ENCODE results near the gene CMTM4. TPM values are rescaled to one million over a fixed set of nuclear protein-coding genes. Genes with fewer than 3 reads are reported as not detected.

The CMTM4 gene
- total RNA-seq, 1 donor from 2014 or later: 35.1 TPM

DNA sequence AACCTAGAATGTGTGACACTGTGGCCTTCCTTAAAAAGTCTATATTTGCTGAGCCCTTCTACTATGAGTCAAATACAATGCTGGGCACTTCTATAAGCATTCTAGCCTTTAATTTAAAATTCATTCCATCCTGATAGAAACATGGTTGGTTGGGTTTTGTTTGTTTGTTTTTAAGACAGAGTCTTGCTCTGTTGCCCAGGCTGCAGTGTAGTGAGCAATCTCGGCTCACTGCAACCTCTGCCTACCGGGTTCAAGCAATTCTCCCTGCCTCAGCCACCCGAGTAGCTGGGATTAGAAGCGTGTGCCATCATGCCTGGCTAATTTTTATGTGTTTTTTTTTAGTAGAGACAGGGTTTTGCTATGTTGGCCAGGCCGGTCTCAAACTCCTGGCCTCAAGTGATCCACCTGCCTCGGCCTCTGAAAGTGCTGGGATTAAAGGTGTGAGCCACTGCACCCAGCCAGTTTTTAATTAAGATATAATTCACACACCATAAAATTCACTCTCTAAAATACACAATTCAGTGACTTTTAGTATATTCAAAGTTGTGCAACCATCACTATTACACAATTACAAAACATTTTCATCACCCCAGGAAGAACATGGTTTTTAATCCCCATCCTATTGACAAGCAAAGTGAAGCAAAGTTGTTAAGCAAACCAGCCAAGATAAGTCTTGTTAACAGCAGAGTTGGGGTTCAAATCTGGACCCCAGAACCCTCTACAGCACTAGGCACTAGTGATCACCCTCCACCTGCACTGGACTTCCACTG lies 42.8 kb downstream of the CMTM4 start:
- no peak for TF ChIP-seq CTCF (conservative IDR thresholded peaks at IDR 0.05; ENCODE audit: low read depth, low read length)
- DNase-seq (ENCODE audit: low read depth): no peak

DNA sequence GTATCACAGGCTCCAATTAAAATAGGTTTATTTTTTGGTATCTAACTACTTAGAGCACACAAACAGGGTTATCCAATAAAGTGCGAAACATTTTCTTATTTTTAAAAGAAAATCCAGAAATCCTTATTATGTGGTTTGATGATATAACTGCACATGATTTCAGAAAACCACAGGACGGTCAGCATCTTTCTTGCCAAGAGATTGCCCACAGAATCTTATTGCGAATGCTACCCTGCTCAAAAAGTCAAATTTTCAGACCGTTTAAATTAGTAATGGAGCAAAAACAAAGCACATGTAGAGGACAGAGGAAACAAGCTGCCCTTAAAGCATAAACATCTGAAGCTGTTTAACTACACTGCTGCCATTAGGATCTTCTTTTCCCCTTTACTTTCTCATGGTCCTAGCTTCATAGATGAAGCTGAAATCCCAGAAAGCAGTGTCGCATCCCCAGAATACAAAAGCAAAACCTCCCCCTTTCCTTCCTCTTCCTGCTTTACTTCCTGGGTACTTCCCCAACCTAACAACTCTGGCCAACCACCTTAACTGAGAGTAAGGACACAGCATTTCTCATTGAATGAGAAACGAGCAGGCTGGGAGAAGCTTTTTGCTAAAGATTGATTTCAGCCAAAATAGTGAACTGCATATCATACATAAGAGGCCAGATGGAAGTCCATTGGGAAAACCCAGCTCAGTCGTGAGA lies 43.7 kb downstream of the CMTM4 start:
- no peak for DNase-seq (ENCODE audit: low read depth)
- no peak overlapping the region for H3K4me3 ChIP-seq (ENCODE audit: low read depth, low read length)
- no peak for TF ChIP-seq CTCF (conservative IDR thresholded peaks at IDR 0.05; ENCODE audit: low read depth, low read length)

More for the DNA sequence above, 42.8 kb downstream of the CMTM4 start:
- H3K4me3 ChIP-seq (ENCODE audit: low read depth, low read length): no peak overlapping the region

DNA sequence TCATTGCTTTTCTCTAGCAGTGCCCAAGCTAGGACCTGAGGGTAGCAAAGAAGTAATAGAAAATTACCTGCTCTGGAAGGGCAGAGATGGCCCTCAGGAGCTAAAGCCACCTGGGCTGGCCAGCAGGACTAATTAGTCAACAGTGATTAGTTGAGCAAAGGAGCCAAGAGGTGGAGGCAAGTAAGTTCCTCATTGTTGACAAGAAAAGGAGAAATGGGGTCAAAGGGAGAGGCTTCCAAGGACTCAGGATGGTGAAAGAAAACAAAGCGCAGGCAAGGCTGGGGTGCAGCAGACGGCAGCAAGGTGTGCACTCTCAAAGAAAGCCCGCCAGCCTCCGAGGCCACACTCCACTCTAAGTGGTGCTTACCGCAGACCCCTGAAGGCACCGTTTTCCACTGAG lies 44.6 kb downstream of the CMTM4 start:
- DNase-seq (ENCODE audit: low read depth): no peak
- no peak overlapping the region for H3K4me3 ChIP-seq (ENCODE audit: low read depth, low read length)
- TF ChIP-seq CTCF (conservative IDR thresholded peaks at IDR 0.05; ENCODE audit: low read depth, low read length): no peak

DNA sequence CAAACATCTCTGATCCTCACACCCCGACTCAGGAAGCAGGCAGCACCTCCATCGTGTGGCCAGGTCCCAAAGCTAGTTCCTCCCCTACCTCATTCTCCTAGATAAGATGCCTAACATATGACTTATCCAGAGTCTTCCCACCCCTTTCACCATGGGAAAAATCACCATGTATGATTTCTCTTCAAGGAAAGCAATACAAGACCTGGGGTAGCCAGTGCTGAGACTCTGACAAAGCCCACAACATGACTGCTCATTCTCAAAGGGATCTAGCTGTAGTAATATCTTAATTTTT lies 45.1 kb downstream of the CMTM4 start:
- DNase-seq (ENCODE audit: low read depth): no peak
- H3K4me3 ChIP-seq (ENCODE audit: low read depth, low read length): no peak overlapping the region
- TF ChIP-seq CTCF (conservative IDR thresholded peaks at IDR 0.05; ENCODE audit: low read depth, low read length): no peak

DNA sequence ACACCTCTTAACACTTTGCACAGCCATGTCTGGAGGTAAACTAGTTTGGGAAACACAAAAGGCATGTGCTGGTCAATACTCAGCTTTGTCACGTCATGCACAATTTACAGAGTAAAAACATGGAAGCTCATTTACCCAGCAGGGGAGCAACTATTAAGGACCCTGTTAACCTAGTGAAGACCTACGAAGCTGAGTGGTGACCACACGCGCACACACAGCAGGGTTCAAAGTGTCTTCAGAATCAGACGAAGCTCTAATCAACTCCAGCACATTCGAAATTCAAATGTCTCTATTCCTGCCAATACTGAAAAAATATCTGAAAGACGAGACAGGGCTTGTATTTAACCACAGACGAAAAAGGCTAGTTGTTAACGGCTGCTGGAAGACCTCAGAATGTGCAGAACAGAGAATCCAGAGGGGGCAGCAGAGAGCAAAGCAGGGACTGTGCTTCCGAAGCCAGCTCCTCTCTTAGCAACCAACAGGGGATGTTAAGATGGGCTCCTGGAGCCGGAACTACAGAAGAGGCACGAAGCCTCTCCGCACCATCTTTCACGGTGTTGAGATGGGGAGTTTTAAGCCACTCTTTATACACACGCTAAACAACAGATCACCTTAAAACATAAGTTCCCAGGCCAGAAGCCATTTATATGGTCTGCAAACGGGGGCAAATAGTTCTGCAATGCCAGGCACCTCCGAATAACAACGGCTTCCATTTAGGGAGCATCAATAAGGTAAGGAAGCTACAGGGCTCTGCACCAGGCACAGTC lies 45.7 kb downstream of the CMTM4 start:
- TF ChIP-seq CTCF (conservative IDR thresholded peaks at IDR 0.05; ENCODE audit: low read depth, low read length): peak; percentile 95
- no peak for DNase-seq (ENCODE audit: low read depth)
- no peak overlapping the region for H3K4me3 ChIP-seq (ENCODE audit: low read depth, low read length)

DNA sequence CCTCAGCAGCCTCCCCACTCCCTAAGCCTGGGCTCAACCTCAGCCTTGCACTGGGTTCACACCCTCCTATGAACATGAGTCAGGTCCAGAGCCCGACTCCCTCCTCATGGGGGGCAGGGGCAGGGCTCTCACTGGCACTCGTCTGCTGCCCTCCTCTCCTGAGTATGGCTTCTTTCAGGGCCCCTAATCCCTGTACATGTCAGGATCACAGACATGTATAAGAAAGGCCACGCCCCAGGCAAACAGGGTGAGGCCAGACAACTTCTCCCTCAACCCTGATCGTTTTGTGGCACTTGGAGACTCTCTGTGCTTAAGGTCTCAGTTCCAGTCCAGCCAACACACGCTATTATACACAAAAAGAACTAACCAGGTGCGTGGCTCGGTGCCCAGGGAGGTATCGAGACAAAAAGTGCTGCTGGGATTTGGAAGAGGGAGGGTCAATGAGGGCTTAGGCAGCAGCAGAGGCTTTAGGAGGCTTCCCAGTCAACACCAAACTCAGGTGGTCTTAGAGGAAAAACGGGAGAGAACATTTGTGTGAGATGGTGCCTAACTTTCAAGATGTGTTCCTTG lies 46.8 kb downstream of the CMTM4 start:
- no peak for DNase-seq (ENCODE audit: low read depth)
- TF ChIP-seq CTCF (conservative IDR thresholded peaks at IDR 0.05; ENCODE audit: low read depth, low read length): no peak

More for the DNA sequence above, 46.8 kb downstream of the CMTM4 start:
- no peak overlapping the region for H3K4me3 ChIP-seq (ENCODE audit: low read depth, low read length)
